Neural cell (in vitro differentiated cells): ENCODE results near the gene SPTY2D1. TPM values are rescaled to one million over a fixed set of nuclear protein-coding genes. Genes with fewer than 3 reads are reported as not detected.
"Not testable (repeated sequence)": the region's sequence is repeated elsewhere in the genome, so short reads cannot be mapped to it uniquely, and the experiment has no call there.

Source experiments
- H2AFZ ChIP-seq: fragments of 200-600, 300-800 bp; sonication (generic), shearing (Covaris generic); 2 replicates; pipeline ENCODE4 v1.6.0; 2014; ENCODE audit warnings: low read depth, mild to moderate bottlenecking, antibody characterized with exemption, low read length, moderate library complexity
- H3F3A ChIP-seq: fragments of 200-600 bp; shearing (Covaris generic); 2 replicates; pipeline ENCODE4 v1.6.1; 2016; ENCODE audit warnings: mild to moderate bottlenecking, moderate library complexity, mixed read lengths, antibody characterized with exemption, low read length; ENCODE audit not compliant: insufficient read depth, poor library complexity, severe bottlenecking
- H3K27ac ChIP-seq: fragments of 200-600, 300-800 bp; sonication (generic), shearing (Covaris generic); 2 replicates; pipeline ENCODE4 v1.5.1; 2014; ENCODE audit warnings: mild to moderate bottlenecking, low read length, moderate library complexity
- H3K27me3 ChIP-seq: fragments of 300-800, 200-600 bp; sonication (generic), shearing (Covaris generic); 2 replicates; pipeline ENCODE4 v1.6.0; 2014; ENCODE audit warnings: mild to moderate bottlenecking, low read depth, low read length, moderate library complexity; ENCODE audit not compliant: insufficient read depth
- H3K36me3 ChIP-seq: fragments of 300-800, 200-600 bp; sonication (generic), shearing (Covaris generic); 2 replicates; pipeline ENCODE4 v1.5.1; 2014; ENCODE audit warnings: mild to moderate bottlenecking, antibody characterized with exemption, low read length, moderate library complexity; ENCODE audit not compliant: insufficient read depth
- H3K4me2 ChIP-seq: fragments of 300-800, 200-600 bp; sonication (generic), shearing (Covaris generic); 2 replicates; pipeline ENCODE4 v1.6.0; 2014; ENCODE audit warnings: mild to moderate bottlenecking, low read length
- H3K4me3 ChIP-seq: fragments of 300-800, 200-600 bp; sonication (generic), shearing (Covaris generic); 2 replicates; pipeline ENCODE4 v1.5.1; 2014; ENCODE audit warnings: mild to moderate bottlenecking, low read length, moderate library complexity
- H3K79me2 ChIP-seq: fragments of 200-600 bp; shearing (Covaris generic); replicated peaks from 2 replicates; pipeline ENCODE4 v1.6.0; 2014; ENCODE audit warnings: mild to moderate bottlenecking, low read length, moderate library complexity; ENCODE audit not compliant: insufficient read depth
- H3K9ac ChIP-seq: fragments of 300-800, 200-600 bp; sonication (generic), shearing (Covaris generic); 2 replicates; pipeline ENCODE4 v1.6.1; 2016; ENCODE audit warnings: mild to moderate bottlenecking, low read length, mixed read lengths
- H3K9me2 ChIP-seq: fragments of 200-600 bp; shearing (Covaris generic); 2 replicates; pipeline ENCODE4 v1.6.1; 2016; ENCODE audit warnings: mild to moderate bottlenecking, low read length, mixed read lengths; ENCODE audit not compliant: insufficient read depth
- H3K9me3 ChIP-seq: fragments of 200-600, 300-800 bp; sonication (generic), shearing (Covaris generic); 2 replicates; pipeline ENCODE4 v1.6.1; 2016; ENCODE audit warnings: mild to moderate bottlenecking, mixed run types, low read length, moderate library complexity, mixed read lengths
- H4K20me1 ChIP-seq: fragments of 200-600 bp; shearing (Covaris generic); 2 replicates; pipeline ENCODE4 v1.6.1; 2016; ENCODE audit warnings: mild to moderate bottlenecking, mixed run types; ENCODE audit not compliant: insufficient read depth
- EP300 ChIP-seq: fragments of 450-650 bp; conservative IDR thresholded peaks from 2 replicates; pipeline ENCODE4 v1.6.1; 2014; ENCODE audit warnings: antibody characterized with exemption, mild to moderate bottlenecking, moderate library complexity; ENCODE audit not compliant: poor library complexity, severe bottlenecking
- EZH2 ChIP-seq: fragments of 200-600, 300-800 bp; shearing (Covaris generic), sonication (generic); IDR thresholded peaks from 2 replicates; pipeline ENCODE4 v1.6.1; 2014; ENCODE audit warnings: antibody characterized with exemption, low read length, borderline replicate concordance, mild to moderate bottlenecking; ENCODE audit not compliant: insufficient read depth, poor library complexity, severe bottlenecking
- MXI1 ChIP-seq: fragments of 450-650 bp; conservative IDR thresholded peaks from 2 replicates; pipeline ENCODE4 v1.6.1; 2014; ENCODE audit warnings: antibody characterized with exemption, mild to moderate bottlenecking; ENCODE audit not compliant: poor library complexity, severe bottlenecking
- POLR2AphosphoS5 ChIP-seq: IDR thresholded peaks from 2 replicates; pipeline ENCODE4 v1.6.1; 2012
- RAD21 ChIP-seq: fragments of 450-650 bp; conservative IDR thresholded peaks from 2 replicates; pipeline ENCODE4 v1.6.1; 2014; ENCODE audit warnings: antibody characterized with exemption, mild to moderate bottlenecking, moderate library complexity
- SMC3 ChIP-seq: fragments of 450-650 bp; conservative IDR thresholded peaks from 2 replicates; pipeline ENCODE4 v1.6.1; 2014; ENCODE audit warnings: antibody characterized with exemption, mild to moderate bottlenecking, moderate library complexity; ENCODE audit not compliant: poor library complexity
- TAF1 ChIP-seq: IDR thresholded peaks from 2 replicates; pipeline ENCODE4 v1.6.1; 2012; ENCODE audit warnings: low read depth
- polyA plus RNA-seq: library from polyadenylated mRNA; depleted of rRNA; stranded (reverse); fragments of >200 nt; gene quantifications from 2 replicates; pipeline ENCODE4 v1.2.3, GENCODE V29; 2014
- TF ChIP-seq, protein P1 (sequence below): IDR thresholded peaks from 2 replicates; pipeline ENCODE4 v1.6.1; 2012; ENCODE audit warnings: borderline replicate concordance
- TF ChIP-seq, protein P2 (sequence below): fragments of 450-650 bp; IDR thresholded peaks from 2 replicates; pipeline ENCODE4 v1.5.1; 2014; ENCODE audit warnings: antibody characterized with exemption, mild to moderate bottlenecking, moderate library complexity; ENCODE audit not compliant: poor library complexity, severe bottlenecking

The SPTY2D1 gene
- polyA plus RNA-seq, 1 donor from 2014 or later = 5.9 TPM

DNA sequence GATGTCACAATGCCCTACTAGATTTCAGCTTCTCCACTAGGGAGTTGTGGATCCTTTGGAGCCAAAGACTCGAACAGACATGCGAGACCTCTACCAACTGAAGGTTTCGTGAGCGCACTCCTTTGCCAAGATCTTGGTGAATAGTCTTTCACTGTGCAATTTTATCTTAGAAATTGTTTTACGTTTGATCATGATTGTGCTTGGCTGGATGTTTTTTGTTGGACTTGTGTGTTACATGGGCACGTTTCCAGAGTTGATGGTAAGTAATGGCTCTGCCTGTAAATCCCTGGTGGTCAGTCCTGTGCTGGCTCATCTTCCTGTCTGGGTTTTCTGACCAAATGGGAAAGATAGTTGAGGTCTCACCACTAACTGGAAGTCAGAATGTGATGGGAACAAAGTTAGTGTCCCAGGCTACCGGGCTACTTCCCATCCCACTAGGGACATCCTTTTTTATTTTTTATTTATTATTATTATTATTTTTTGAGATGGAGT lies 34.4 kb downstream of the SPTY2D1 start, which contains the start of gene MISFA:
Gene MISFA (plus strand): TSS at position 51 of the 492 bp plus-strand sequence. CDS start 140 bp downstream, at position 191.
- H3K27me3 ChIP-seq = no peaks in the 10 kb centered on the region
- H2AFZ ChIP-seq = no peak within 1 kb of the TSS
- no peaks in the 10 kb centered on the region for H3K36me3 ChIP-seq
- H3K9me3 ChIP-seq = no peaks in the 10 kb centered on the region
- no peaks in the 10 kb centered on the region for H3K9me2 ChIP-seq
- H3F3A ChIP-seq = no peaks in the 10 kb centered on the region
- no peak within 1 kb of the TSS for H3K4me2 ChIP-seq
- no peaks in the 10 kb centered on the region for H4K20me1 ChIP-seq
- H3K4me3 ChIP-seq = no peak within 1 kb of the TSS
- H3K27ac ChIP-seq = no peak within 1 kb of the TSS
- H3K9ac ChIP-seq = no peak within 1 kb of the TSS
- TF ChIP-seq, protein P1, sequence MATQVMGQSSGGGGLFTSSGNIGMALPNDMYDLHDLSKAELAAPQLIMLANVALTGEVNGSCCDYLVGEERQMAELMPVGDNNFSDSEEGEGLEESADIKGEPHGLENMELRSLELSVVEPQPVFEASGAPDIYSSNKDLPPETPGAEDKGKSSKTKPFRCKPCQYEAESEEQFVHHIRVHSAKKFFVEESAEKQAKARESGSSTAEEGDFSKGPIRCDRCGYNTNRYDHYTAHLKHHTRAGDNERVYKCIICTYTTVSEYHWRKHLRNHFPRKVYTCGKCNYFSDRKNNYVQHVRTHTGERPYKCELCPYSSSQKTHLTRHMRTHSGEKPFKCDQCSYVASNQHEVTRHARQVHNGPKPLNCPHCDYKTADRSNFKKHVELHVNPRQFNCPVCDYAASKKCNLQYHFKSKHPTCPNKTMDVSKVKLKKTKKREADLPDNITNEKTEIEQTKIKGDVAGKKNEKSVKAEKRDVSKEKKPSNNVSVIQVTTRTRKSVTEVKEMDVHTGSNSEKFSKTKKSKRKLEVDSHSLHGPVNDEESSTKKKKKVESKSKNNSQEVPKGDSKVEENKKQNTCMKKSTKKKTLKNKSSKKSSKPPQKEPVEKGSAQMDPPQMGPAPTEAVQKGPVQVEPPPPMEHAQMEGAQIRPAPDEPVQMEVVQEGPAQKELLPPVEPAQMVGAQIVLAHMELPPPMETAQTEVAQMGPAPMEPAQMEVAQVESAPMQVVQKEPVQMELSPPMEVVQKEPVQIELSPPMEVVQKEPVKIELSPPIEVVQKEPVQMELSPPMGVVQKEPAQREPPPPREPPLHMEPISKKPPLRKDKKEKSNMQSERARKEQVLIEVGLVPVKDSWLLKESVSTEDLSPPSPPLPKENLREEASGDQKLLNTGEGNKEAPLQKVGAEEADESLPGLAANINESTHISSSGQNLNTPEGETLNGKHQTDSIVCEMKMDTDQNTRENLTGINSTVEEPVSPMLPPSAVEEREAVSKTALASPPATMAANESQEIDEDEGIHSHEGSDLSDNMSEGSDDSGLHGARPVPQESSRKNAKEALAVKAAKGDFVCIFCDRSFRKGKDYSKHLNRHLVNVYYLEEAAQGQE = no peak
- TF ChIP-seq SMC3 (no peak), EZH2 (no peak), MXI1 (no peak), TAF1 (no peak), POLR2AphosphoS5 (no peak), RAD21 (no peak), EP300 (no peak)
- TF ChIP-seq, protein P2, sequence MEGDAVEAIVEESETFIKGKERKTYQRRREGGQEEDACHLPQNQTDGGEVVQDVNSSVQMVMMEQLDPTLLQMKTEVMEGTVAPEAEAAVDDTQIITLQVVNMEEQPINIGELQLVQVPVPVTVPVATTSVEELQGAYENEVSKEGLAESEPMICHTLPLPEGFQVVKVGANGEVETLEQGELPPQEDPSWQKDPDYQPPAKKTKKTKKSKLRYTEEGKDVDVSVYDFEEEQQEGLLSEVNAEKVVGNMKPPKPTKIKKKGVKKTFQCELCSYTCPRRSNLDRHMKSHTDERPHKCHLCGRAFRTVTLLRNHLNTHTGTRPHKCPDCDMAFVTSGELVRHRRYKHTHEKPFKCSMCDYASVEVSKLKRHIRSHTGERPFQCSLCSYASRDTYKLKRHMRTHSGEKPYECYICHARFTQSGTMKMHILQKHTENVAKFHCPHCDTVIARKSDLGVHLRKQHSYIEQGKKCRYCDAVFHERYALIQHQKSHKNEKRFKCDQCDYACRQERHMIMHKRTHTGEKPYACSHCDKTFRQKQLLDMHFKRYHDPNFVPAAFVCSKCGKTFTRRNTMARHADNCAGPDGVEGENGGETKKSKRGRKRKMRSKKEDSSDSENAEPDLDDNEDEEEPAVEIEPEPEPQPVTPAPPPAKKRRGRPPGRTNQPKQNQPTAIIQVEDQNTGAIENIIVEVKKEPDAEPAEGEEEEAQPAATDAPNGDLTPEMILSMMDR = no peak
- no peaks in the 10 kb centered on the region for H3K79me2 ChIP-seq

DNA sequence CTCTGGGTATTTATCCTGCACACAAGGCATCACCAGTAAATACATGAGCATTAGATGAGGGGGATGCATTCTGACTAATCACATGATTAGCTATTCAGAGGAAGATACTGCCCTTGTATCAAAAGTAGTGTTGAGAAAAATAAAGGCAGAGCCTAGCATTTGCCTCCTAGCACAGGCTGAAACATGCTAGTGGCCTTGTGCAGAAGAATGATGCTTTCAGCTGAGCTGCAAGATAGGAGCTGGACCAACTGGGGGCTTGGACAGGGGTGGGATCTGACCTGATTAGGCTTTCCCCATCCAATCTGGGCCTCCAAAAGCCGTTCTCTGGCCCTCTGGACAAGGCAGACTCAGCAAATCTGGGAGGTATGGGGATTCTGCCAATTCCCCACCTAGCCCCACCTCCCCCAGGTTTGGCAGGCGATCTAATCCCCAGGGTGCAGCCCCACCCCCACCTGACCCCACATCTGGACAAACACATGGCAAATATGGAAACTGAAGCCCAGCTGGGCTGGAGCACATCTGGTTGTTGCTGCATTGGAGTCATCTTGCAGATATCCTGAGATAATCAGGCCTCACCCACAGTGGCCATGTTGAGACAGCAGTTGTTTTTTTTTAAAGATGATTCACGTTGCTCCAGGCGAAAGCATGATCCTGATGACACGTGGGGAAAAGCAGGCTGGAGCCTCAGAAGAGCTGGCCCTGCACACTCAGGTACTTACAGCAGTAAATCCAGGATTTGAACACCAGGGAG lies 39.0 kb downstream of the SPTY2D1 start:
- Histone ChIP-seq H3K9me2 (no peaks in the 10 kb centered on the region), H3K4me3 (no peak overlapping the region), H3K9ac (no peak overlapping the region), H3K4me2 (no peak overlapping the region), H3K9me3 (no peaks in the 10 kb centered on the region), H3K27me3 (no peaks in the 10 kb centered on the region), H3K79me2 (no peaks in the 10 kb centered on the region), H3K27ac (no peak overlapping the region), H2AFZ (no peak overlapping the region), H3F3A (no peaks in the 10 kb centered on the region), H4K20me1 (no peaks in the 10 kb centered on the region), H3K36me3 (no peaks in the 10 kb centered on the region)
- TF ChIP-seq EP300 = no peak
- TF ChIP-seq TAF1 = no peak
- TF ChIP-seq, protein P2 = no peak
- no peak for TF ChIP-seq MXI1
- TF ChIP-seq SMC3 = no peak
- TF ChIP-seq, protein P1 = no peak
- no peak for TF ChIP-seq EZH2
- no peak for TF ChIP-seq RAD21
- TF ChIP-seq POLR2AphosphoS5 = no peak

DNA sequence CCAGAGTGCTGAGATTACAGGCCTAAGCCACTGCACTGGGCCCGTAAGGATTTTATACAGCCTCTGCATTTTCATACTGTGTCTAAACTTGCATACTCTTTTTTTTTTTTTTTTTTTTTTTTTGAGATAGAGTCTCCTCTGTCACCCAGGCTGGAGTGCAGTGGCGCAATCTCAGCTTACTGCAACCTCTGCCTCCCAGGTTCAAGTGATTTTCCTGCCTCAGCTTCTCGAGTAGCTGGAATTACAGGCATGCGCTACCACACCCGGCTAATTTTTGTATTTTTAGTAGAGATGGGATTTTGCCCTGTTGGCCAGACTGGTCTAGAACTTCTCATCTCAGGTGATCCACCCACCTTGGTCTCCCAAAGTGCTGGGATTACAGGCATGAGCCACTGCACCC lies 40.1 kb downstream of the SPTY2D1 start:
- H3K9ac ChIP-seq, H3K4me2 ChIP-seq, H3K27ac ChIP-seq, H3K27me3 ChIP-seq, H3K4me3 ChIP-seq, H3K79me2 ChIP-seq, H3K36me3 ChIP-seq, H3K9me2 ChIP-seq, H2AFZ ChIP-seq, H3K9me3 ChIP-seq, H4K20me1 ChIP-seq, H3F3A ChIP-seq: not testable (repeated sequence)
